SK-N-SH treated with all-trans-retinoic acid at 6 μM for 48 hours (cell line): ENCODE data around the gene ZIK1.

ENCODE experiments used
- ATAC-seq: fragments of 200-7000 bp; cut with Tn5 transposase; 3 replicates; pipeline ENCODE4 v1.9.1; 2020; ENCODE audit warnings: mild to moderate bottlenecking, moderate library complexity
- ARNTL ChIP-seq: fragments of 450-650 bp; formaldehyde crosslinking; IDR thresholded peaks from 2 replicates; pipeline ENCODE4 v1.5.0; 2020; ENCODE audit warnings: low read depth, mild to moderate bottlenecking, moderate library complexity, borderline replicate concordance
- BACH2 ChIP-seq: fragments of 250-450 bp; sonication (Bioruptor Pico); IDR thresholded peaks from 2 replicates; pipeline ENCODE4 v1.9.0; 2021; ENCODE audit warnings: mild to moderate bottlenecking, borderline replicate concordance
- CREB5 ChIP-seq: fragments of 250-450 bp; sonication (Bioruptor Pico); IDR thresholded peaks from 2 replicates; pipeline ENCODE4 v1.5.1; 2020; ENCODE audit warnings: low read depth, mild to moderate bottlenecking, moderate library complexity
- CSDC2 ChIP-seq: fragments of 250-450 bp; sonication (Bioruptor Pico); IDR thresholded peaks from 2 replicates; pipeline ENCODE4 v1.5.0; 2020; ENCODE audit warnings: mild to moderate bottlenecking, moderate library complexity
- CSRNP3 ChIP-seq: fragments of 250-450 bp; sonication (Bioruptor Pico); IDR thresholded peaks from 2 replicates; pipeline ENCODE4 v1.5.1; 2021; ENCODE audit warnings: mild to moderate bottlenecking, moderate library complexity
- ESRRG ChIP-seq: fragments of 250-450 bp; sonication (Bioruptor Pico); IDR thresholded peaks from 2 replicates; pipeline ENCODE4 v1.6.1; 2021; ENCODE audit warnings: mild to moderate bottlenecking
- GLIS3 ChIP-seq: fragments of 250-450 bp; sonication (Bioruptor Pico); IDR thresholded peaks from 2 replicates; pipeline ENCODE4 v1.5.0; 2020; ENCODE audit warnings: mild to moderate bottlenecking, moderate library complexity
- OSR1 ChIP-seq: fragments of 250-450 bp; sonication (Bioruptor Pico); IDR thresholded peaks from 2 replicates; pipeline ENCODE4 v1.8.0; 2022; ENCODE audit warnings: moderate library complexity, mild to moderate bottlenecking, inconsistent platforms
- PPARA ChIP-seq: fragments of 250-450 bp; sonication (Bioruptor Pico); IDR thresholded peaks from 2 replicates; pipeline ENCODE4 v1.5.0; 2020; ENCODE audit warnings: mild to moderate bottlenecking, borderline replicate concordance
- RARB ChIP-seq: fragments of 250-450 bp; sonication (Bioruptor Pico); IDR thresholded peaks from 2 replicates; pipeline ENCODE4 v1.8.0; 2021; ENCODE audit warnings: mild to moderate bottlenecking, moderate library complexity
- TCF4 ChIP-seq: fragments of 250-450 bp; sonication (Bioruptor Pico); IDR thresholded peaks from 2 replicates; pipeline ENCODE4 v1.8.0; 2021; ENCODE audit warnings: mild to moderate bottlenecking, moderate library complexity, borderline replicate concordance
- TOX ChIP-seq: fragments of 250-450 bp; sonication (Bioruptor Pico); IDR thresholded peaks from 2 replicates; pipeline ENCODE4 v1.8.0; 2021; ENCODE audit warnings: mild to moderate bottlenecking, moderate library complexity, borderline replicate concordance
- TSHZ2 ChIP-seq: fragments of 250-450 bp; sonication (Bioruptor Pico); IDR thresholded peaks from 2 replicates; pipeline ENCODE4 v1.5.0; 2020; ENCODE audit warnings: mild to moderate bottlenecking, moderate library complexity
- ZC3H10 ChIP-seq: fragments of 250-450 bp; sonication (Bioruptor Pico); IDR thresholded peaks from 2 replicates; pipeline ENCODE4 v1.5.1; 2021; ENCODE audit warnings: mild to moderate bottlenecking, moderate library complexity
- ZFP3 ChIP-seq: fragments of 250-450 bp; sonication (Bioruptor Pico); IDR thresholded peaks from 2 replicates; pipeline ENCODE4 v1.5.0; 2020; ENCODE audit warnings: mild to moderate bottlenecking, moderate library complexity
- ZFP30 ChIP-seq: fragments of 450-650 bp; formaldehyde crosslinking; IDR thresholded peaks from 2 replicates; pipeline ENCODE4 v1.5.0; 2022; ENCODE audit warnings: mild to moderate bottlenecking, moderate library complexity
- ZNF565 ChIP-seq: fragments of 450-650 bp; formaldehyde crosslinking; conservative IDR thresholded peaks from 2 replicates; pipeline ENCODE4 v1.5.0; 2020; ENCODE audit warnings: low read depth, mild to moderate bottlenecking, moderate library complexity
- ZNF70 ChIP-seq: fragments of 450-650 bp; formaldehyde crosslinking; IDR thresholded peaks from 2 replicates; pipeline ENCODE4 v1.5.0; 2020; ENCODE audit warnings: mild to moderate bottlenecking, moderate library complexity
- ZNF8 ChIP-seq: fragments of 450-650 bp; formaldehyde crosslinking; IDR thresholded peaks from 2 replicates; pipeline ENCODE4 v1.5.0; 2020; ENCODE audit warnings: mild to moderate bottlenecking, moderate library complexity
- TF ChIP-seq, protein P1 (sequence below): fragments of 250-450 bp; sonication (Bioruptor Pico); IDR thresholded peaks from 2 replicates; pipeline ENCODE4 v1.8.0; 2020; ENCODE audit warnings: mild to moderate bottlenecking, moderate library complexity, borderline replicate concordance
- TF ChIP-seq, protein P2 (sequence below): fragments of 250-450 bp; sonication (Bioruptor Pico); IDR thresholded peaks from 2 replicates; pipeline ENCODE4 v1.8.0; 2021; ENCODE audit warnings: low read depth, mild to moderate bottlenecking, moderate library complexity, borderline replicate concordance

The ZIK1 gene

DNA sequence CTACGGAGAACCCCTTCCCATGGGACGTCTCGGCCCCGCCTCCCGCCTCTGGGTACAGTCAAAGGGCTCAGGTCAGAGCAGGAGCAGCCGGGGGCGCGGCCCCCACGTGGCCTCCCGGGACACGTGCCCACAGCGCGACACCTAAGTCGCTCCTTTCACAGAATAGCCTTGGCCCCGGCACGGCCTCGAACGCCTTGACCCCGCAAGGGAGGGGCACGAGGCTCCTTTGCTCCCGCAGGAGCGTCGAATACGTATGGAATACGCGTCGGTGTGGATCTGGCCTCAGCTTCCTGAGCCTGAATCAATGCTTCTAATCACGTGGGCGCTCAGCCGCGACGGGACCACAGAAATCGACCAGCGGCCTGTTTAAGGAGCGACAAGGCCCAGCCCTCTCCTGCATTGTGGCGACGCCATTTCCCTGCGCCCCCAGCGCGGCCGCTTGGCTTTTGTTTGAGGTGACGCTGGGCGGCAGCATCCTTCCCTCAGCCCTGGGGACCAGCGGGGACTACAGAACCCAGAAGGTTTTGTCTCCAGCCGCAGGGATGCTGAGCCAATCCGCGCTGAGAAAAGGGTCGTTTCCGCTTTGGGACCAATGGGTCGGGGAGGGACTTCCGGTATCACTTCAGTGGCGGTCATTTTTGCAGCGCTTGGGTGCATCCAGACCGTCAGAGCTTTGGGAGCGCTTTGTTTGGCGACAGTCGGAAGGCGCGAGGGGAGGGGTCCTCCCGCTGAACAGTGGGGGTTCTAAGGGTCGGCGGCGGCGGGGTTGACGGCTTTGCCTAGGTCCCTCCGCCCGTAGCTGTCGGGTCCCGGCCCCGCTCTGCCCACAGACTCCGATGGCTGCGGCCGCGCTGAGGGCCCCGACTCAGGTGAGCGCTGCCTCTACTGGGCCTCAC lies at the start of gene ZIK1:
Gene ZIK1 (plus strand): TSS at position 625 of the 896 bp plus-strand sequence. CDS start 212 bp downstream, at position 837.
- ATAC-seq, result peak; percentile 95
- TF ChIP-seq CSDC2 (CRISPR knock-in tag), result no peak
- no peak for TF ChIP-seq ARNTL (CRISPR knock-in tag)
- no peak for TF ChIP-seq ZC3H10
- TF ChIP-seq, protein P1, sequence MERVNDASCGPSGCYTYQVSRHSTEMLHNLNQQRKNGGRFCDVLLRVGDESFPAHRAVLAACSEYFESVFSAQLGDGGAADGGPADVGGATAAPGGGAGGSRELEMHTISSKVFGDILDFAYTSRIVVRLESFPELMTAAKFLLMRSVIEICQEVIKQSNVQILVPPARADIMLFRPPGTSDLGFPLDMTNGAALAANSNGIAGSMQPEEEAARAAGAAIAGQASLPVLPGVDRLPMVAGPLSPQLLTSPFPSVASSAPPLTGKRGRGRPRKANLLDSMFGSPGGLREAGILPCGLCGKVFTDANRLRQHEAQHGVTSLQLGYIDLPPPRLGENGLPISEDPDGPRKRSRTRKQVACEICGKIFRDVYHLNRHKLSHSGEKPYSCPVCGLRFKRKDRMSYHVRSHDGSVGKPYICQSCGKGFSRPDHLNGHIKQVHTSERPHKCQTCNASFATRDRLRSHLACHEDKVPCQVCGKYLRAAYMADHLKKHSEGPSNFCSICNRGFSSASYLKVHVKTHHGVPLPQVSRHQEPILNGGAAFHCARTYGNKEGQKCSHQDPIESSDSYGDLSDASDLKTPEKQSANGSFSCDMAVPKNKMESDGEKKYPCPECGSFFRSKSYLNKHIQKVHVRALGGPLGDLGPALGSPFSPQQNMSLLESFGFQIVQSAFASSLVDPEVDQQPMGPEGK (CRISPR knock-in tag), result no peak
- TF ChIP-seq, protein P2, sequence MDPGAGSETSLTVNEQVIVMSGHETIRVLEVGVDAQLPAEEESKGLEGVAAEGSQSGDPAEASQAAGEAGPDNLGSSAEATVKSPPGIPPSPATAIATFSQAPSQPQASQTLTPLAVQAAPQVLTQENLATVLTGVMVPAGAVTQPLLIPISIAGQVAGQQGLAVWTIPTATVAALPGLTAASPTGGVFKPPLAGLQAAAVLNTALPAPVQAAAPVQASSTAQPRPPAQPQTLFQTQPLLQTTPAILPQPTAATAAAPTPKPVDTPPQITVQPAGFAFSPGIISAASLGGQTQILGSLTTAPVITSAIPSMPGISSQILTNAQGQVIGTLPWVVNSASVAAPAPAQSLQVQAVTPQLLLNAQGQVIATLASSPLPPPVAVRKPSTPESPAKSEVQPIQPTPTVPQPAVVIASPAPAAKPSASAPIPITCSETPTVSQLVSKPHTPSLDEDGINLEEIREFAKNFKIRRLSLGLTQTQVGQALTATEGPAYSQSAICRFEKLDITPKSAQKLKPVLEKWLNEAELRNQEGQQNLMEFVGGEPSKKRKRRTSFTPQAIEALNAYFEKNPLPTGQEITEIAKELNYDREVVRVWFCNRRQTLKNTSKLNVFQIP (CRISPR knock-in tag), result no peak
- no peak for TF ChIP-seq RARB (CRISPR knock-in tag)
- no peak for TF ChIP-seq OSR1
- no peak for TF ChIP-seq ZNF70
- no peak for TF ChIP-seq ZNF565 (CRISPR knock-in tag)
- no peak for TF ChIP-seq ESRRG (CRISPR knock-in tag)
- no peak for TF ChIP-seq CSRNP3 (CRISPR knock-in tag)
- no peak for TF ChIP-seq TOX (CRISPR knock-in tag)
- no peak for TF ChIP-seq TCF4 (CRISPR knock-in tag)

DNA sequence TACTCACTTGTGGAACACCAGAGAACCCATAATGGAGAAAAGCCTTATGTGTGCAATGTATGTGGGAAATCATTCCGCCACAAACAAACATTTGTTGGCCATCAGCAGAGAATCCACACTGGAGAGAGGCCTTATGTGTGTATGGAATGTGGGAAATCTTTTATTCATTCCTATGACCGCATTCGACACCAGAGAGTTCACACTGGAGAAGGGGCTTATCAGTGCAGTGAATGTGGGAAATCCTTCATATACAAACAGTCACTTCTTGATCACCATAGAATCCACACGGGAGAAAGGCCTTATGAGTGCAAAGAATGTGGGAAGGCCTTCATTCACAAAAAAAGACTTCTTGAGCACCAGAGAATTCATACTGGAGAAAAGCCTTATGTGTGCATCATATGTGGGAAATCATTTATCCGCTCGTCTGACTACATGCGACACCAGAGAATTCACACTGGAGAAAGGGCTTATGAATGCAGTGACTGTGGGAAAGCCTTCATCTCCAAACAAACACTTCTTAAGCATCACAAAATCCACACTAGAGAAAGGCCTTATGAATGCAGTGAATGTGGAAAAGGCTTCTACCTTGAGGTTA lies 45.9 kb upstream of the ZIK1 start:
- no peak for ATAC-seq
- TF ChIP-seq GLIS3 (CRISPR knock-in tag) (no peak), CREB5 (no peak), CSRNP3 (CRISPR knock-in tag) (no peak), TOX (CRISPR knock-in tag) (no peak), ZNF70 (no peak), OSR1 (no peak), ZFP3 (CRISPR knock-in tag) (no peak), ZFP30 (CRISPR knock-in tag) (no peak), TSHZ2 (CRISPR knock-in tag) (no peak), PPARA (CRISPR knock-in tag) (no peak), ESRRG (CRISPR knock-in tag) (no peak), BACH2 (CRISPR knock-in tag) (no peak), ZNF8 (CRISPR knock-in tag) (no peak), ZC3H10 (no peak)
- TF ChIP-seq, protein P2 (CRISPR knock-in tag), result no peak
- TF ChIP-seq, protein P1 (CRISPR knock-in tag), result no peak
